Cardiac fibroblast (primary cell): ENCODE results near the gene RPRD1B.

Source experiments
- DNase-seq, 2 donors: peaks; one replicate each; pipeline versions ENCODE4 v3.0.0 to v3.0.0-alpha.2; 2010; ENCODE audit warnings: low read depth in 2 of 2
- H3K4me3 ChIP-seq, 2 donors: replicated peaks in 1 of 2; 1 replicate in 1 of 2; 2 replicates in 1 of 2; pipeline ENCODE4 v1.5.1; 2011; ENCODE audit warnings: low read depth in 2 of 2, low read length in 2 of 2, mild to moderate bottlenecking in 2 of 2, moderate library complexity in 1 of 2
- TF ChIP-seq, protein P1 (sequence below): IDR thresholded peaks from one replicate; pipeline ENCODE4 v1.5.1; 2011; ENCODE audit warnings: low read depth, mild to moderate bottlenecking, low read length, inconsistent platforms

RPRD1B gene

DNA sequence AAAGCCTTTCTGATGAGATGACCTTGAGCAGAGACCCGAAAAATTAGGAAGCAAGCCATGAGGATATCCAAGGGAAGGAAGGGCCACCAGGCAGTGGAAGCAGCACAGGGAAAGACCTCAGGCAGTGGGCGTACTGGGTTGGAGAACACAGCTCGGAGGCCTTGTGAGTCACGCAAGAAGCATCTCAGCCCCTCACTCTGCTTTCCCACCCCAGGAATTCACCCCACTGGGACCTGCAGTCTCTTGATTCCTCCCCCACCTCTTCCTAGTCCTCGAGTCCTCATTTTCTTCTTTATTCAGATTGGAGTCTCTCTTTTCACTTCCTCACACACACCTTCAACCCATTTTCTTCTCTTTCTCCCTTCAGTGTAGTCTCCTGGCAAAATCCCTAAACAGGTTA lies 27.0 kb downstream of the RPRD1B start:
- H3K4me3 ChIP-seq = no peak overlapping the region
- TF ChIP-seq, protein P1, sequence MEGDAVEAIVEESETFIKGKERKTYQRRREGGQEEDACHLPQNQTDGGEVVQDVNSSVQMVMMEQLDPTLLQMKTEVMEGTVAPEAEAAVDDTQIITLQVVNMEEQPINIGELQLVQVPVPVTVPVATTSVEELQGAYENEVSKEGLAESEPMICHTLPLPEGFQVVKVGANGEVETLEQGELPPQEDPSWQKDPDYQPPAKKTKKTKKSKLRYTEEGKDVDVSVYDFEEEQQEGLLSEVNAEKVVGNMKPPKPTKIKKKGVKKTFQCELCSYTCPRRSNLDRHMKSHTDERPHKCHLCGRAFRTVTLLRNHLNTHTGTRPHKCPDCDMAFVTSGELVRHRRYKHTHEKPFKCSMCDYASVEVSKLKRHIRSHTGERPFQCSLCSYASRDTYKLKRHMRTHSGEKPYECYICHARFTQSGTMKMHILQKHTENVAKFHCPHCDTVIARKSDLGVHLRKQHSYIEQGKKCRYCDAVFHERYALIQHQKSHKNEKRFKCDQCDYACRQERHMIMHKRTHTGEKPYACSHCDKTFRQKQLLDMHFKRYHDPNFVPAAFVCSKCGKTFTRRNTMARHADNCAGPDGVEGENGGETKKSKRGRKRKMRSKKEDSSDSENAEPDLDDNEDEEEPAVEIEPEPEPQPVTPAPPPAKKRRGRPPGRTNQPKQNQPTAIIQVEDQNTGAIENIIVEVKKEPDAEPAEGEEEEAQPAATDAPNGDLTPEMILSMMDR = no peak
- peak; percentile 22 to 38 for DNase-seq

DNA sequence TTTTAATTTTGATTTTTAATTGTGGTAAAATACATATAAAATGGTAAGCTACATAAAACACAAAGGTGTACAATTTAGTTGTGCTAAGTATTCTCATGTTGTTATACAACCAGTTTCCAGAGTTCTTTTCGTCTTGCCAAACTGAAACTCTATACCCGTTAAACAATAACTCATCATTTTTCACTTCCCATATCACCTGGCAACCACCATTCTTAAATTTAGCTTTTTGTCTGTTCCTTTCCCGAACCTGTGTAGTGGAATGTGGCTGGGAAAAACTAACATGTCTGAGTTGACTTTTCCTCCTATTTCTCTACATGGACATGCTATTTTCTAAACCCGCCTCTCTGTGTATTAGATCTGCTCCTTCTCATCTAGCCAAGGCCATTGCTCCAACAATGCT lies 27.6 kb downstream of the RPRD1B start:
- no peak for DNase-seq
- H3K4me3 ChIP-seq = no peak overlapping the region
- TF ChIP-seq, protein P1 = no peak

DNA sequence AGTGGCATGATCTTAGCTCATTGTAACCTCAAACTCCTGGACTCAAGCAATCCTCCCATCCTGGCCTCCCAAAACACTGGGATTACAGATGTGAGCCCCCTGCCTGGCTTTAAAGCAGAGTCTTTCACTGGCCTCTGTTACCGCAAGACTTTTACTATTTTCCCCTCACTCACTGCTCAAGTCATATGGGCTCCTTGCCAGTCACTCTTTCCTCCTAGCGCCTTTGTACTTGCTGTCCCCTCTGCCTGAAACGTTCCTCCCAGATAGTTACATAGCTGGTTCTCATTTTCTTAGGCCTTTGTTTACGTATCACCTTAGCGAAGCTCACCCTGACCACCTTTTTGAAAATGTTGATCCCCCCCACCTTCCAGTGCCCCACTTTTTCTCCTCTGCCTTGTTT lies 29.3 kb downstream of the RPRD1B start:
- no peak overlapping the region for H3K4me3 ChIP-seq
- TF ChIP-seq, protein P1 = no peak
- no peak for DNase-seq

DNA sequence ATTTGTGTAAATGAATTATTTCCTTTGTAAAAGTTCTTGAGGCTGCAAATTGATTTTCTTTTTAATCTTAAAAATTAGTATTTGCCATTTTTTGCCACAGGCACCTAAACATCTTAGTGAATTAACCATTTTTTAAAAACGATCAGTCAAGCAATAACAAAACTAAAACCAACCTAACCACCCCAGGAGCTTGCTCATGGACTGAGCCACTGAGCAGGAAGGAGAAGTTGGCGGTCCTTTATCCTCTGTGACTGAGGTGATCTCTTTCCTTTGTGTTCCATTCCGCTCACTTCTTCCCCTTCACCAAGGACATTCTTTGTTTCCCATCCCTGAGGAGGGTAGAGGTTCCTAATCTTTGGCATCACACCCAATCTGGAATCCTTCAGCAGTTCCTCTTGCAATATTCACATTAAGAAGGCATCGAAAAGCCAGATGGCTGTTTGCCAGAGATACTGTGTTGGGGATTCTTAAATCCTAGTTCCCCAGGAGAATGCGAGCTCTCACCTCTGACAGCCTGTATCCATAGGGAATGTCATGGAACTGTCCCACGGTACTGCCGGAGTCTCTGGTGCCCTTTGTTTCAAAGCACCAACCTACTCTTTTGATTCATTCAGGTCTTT lies 30.5 kb downstream of the RPRD1B start:
- TF ChIP-seq, protein P1 = no peak
- H3K4me3 ChIP-seq = no peak overlapping the region
- DNase-seq = no peak

DNA sequence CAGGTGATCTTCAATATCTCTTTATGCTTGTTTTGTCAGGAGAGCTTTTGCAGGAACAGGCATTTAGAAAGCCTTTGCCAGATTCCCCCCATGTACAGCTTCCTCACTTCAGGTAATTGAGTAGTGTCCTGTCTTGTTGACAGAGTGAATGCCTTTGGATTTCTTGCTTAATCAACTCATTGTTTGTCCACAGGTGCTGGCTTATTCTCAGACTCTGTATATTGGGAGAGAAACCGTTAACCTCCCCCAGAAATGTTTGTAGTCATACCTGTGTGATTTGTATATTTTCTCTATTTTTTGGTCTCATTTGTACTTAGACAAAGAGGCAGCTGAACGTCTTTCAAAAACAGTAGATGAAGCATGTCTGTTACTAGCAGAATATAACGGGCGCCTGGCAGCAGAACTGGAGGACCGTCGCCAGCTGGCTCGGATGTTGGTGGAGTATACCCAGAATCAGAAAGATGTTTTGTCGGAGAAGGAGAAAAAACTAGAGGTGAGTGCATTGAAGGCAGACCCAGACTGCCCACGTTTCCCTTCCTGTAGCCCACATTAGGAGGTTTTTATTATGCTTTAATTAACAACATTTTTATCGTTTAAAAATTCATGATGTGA lies 32.3 kb downstream of the RPRD1B start:
- no peak overlapping the region for H3K4me3 ChIP-seq
- TF ChIP-seq, protein P1 = no peak
- DNase-seq = no peak

DNA sequence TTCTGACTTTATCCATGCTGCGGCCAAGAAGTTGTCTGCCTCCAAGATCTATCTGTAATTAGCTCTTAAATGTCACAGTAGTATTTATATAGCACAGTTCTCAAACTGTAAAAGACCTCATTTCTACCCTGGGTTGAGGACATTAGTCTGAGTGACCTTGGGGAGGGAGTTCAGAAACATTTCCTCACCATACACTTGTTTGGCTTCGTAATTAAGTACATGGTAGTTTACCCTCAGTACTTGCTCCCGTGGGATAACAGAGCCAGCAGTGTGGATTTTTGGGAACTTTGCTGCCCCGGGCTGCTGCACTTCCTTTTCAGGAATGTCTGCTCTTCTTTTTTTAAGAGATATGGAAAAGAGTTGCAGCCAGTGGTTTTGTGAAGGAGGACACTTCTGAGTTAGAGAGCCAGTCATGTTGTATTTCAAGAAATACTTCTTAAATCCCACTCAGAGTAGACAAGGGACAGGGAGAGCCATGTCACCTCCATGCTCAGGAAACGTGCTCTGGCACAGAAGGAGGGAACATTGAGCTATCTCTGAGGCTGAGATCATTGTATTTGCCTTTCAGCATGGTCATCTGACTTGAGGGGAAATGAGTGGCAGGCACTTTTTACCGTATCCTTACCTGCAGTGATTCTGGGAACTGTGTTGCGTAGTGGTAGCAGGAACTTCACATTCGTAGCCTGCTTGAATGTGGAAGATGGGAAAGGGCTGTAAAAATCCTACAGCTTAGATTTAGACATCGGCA lies 33.6 kb downstream of the RPRD1B start:
- no peak overlapping the region for H3K4me3 ChIP-seq
- TF ChIP-seq, protein P1 = no peak
- DNase-seq = no peak
